ENCODE data around the gene IMPG2. TPM values are rescaled to one million over a fixed set of nuclear protein-coding genes. Genes with fewer than 3 reads are reported as not detected.

Gene IMPG2
- total RNA-seq, 1 experiment from 2014 or later: 0.18 TPM

- Histone ChIP-seq H3K9ac (ENCODE audit: low read length) (no peak overlapping the region), H3K4me3 (ENCODE audit: low read length) (no peak overlapping the region), H3K27ac (ENCODE audit: low read length) (no peak overlapping the region), H4K20me1 (ENCODE audit: low read length) (no peaks in the 10 kb centered on the region), H3K4me1 (ENCODE audit: insufficient read depth, low read length) (no peaks in the 10 kb centered on the region), H3K27me3 (ENCODE audit: low read length) (no peaks in the 10 kb centered on the region), H2AFZ (ENCODE audit: low read length) (no peak overlapping the region), H3F3A (ENCODE audit: low read length, unreplicated experiment) (no peaks in the 10 kb centered on the region), H3K79me2 (ENCODE audit: low read length) (no peaks in the 10 kb centered on the region), H3K9me3 (ENCODE audit: low read length) (no peaks in the 10 kb centered on the region), H3K36me3 (ENCODE audit: low read depth, low read length) (no peaks in the 10 kb centered on the region), H3K4me2 (ENCODE audit: low read length) (no peak overlapping the region), H3K9me2 (replicated peaks; ENCODE audit: low read length) (no peaks in the 10 kb centered on the region)
- DNase-seq: no peak
- CTCF ChIA-PET: no interaction called here
- TF ChIP-seq EZH2phosphoT487 (IDR thresholded peaks at IDR 0.05; ENCODE audit: borderline replicate concordance, low read length) (no peak), CTCF (conservative IDR thresholded peaks at IDR 0.05; ENCODE audit: low read depth, low read length) (no peak), EZH2 (IDR thresholded peaks at IDR 0.05; ENCODE audit: low read length, unreplicated experiment) (no peak)
- POLR2A ChIA-PET (ENCODE audit: unreplicated experiment): no interaction called here
- ATAC-seq: no peak
- BruUV-seq (replicated peaks): no TSS peak
- intact Hi-C loops (cut with micrococcal nuclease): no loop called here
These were observed 60.7 kb downstream of the IMPG2 start for GRCh38 chr3:101259485-101260341.

GRCh38 chr3:101256511-101256910 is 63.9 kb downstream of the IMPG2 start:
- no peak overlapping the region for H3K4me2 ChIP-seq (ENCODE audit: low read length)
- peaks cover 12% of the 10 kb centered on the region for H3K4me1 ChIP-seq (ENCODE audit: insufficient read depth, low read length)
- H3K9ac ChIP-seq (ENCODE audit: low read length): no peak overlapping the region
- no peaks in the 10 kb centered on the region for H4K20me1 ChIP-seq (ENCODE audit: low read length)
- no peaks in the 10 kb centered on the region for H3K79me2 ChIP-seq (ENCODE audit: low read length)
- H3F3A ChIP-seq (ENCODE audit: low read length, unreplicated experiment): no peaks in the 10 kb centered on the region
- TF ChIP-seq CTCF (conservative IDR thresholded peaks at IDR 0.05; ENCODE audit: low read depth, low read length): no peak
- TF ChIP-seq EZH2 (IDR thresholded peaks at IDR 0.05; ENCODE audit: low read length, unreplicated experiment): no peak
- no peak for TF ChIP-seq EZH2phosphoT487 (IDR thresholded peaks at IDR 0.05; ENCODE audit: borderline replicate concordance, low read length)
- no peaks in the 10 kb centered on the region for H3K36me3 ChIP-seq (ENCODE audit: low read depth, low read length)
- ChIA-PET POLR2A (ENCODE audit: unreplicated experiment) (no interaction called here), CTCF (no interaction called here)
- H3K9me2 ChIP-seq (replicated peaks; ENCODE audit: low read length): no peaks in the 10 kb centered on the region
- no peak overlapping the region for H2AFZ ChIP-seq (ENCODE audit: low read length)
- no peak for DNase-seq
- intact Hi-C loops (cut with micrococcal nuclease): no loop called here
- no peaks in the 10 kb centered on the region for H3K9me3 ChIP-seq (ENCODE audit: low read length)
- H3K4me3 ChIP-seq (ENCODE audit: low read length): no peak overlapping the region
- H3K27me3 ChIP-seq (ENCODE audit: low read length): no peaks in the 10 kb centered on the region
- H3K27ac ChIP-seq (ENCODE audit: low read length): no peak overlapping the region
- no TSS peak for BruUV-seq (replicated peaks)
- no peak for ATAC-seq

- no peaks in the 10 kb centered on the region for H3K36me3 ChIP-seq (ENCODE audit: low read depth, low read length)
- no peak overlapping the region for H3K4me3 ChIP-seq (ENCODE audit: low read length)
- BruUV-seq (replicated peaks): no TSS peak
- H3K27me3 ChIP-seq (ENCODE audit: low read length): no peaks in the 10 kb centered on the region
- DNase-seq: no peak
- H3K79me2 ChIP-seq (ENCODE audit: low read length): no peaks in the 10 kb centered on the region
- no peak for ATAC-seq
- no peaks in the 10 kb centered on the region for H3F3A ChIP-seq (ENCODE audit: low read length, unreplicated experiment)
- no peak overlapping the region for H3K4me2 ChIP-seq (ENCODE audit: low read length)
- ChIA-PET POLR2A (ENCODE audit: unreplicated experiment) (no interaction called here), CTCF (no interaction called here)
- no peaks in the 10 kb centered on the region for H4K20me1 ChIP-seq (ENCODE audit: low read length)
- H3K4me1 ChIP-seq (ENCODE audit: insufficient read depth, low read length): peaks cover 12% of the 10 kb centered on the region
- H3K27ac ChIP-seq (ENCODE audit: low read length): no peak overlapping the region
- no peaks in the 10 kb centered on the region for H3K9me3 ChIP-seq (ENCODE audit: low read length)
- intact Hi-C loops (cut with micrococcal nuclease): no loop called here
- TF ChIP-seq EZH2phosphoT487 (IDR thresholded peaks at IDR 0.05; ENCODE audit: borderline replicate concordance, low read length): no peak
- TF ChIP-seq EZH2 (IDR thresholded peaks at IDR 0.05; ENCODE audit: low read length, unreplicated experiment): no peak
- TF ChIP-seq CTCF (conservative IDR thresholded peaks at IDR 0.05; ENCODE audit: low read depth, low read length): no peak
- H2AFZ ChIP-seq (ENCODE audit: low read length): no peak overlapping the region
- H3K9ac ChIP-seq (ENCODE audit: low read length): no peak overlapping the region
- H3K9me2 ChIP-seq (replicated peaks; ENCODE audit: low read length): no peaks in the 10 kb centered on the region
These were observed 64.9 kb downstream of the IMPG2 start for GRCh38 chr3:101255441-101255840.
